Stomach (tissue), 9 donors: ENCODE results near the gene CPS1. TPM values are rescaled to one million over a fixed set of nuclear protein-coding genes. Genes with fewer than 3 reads are reported as not detected.

ENCODE experiments used
- DNase-seq, 2 donors: peaks; one replicate each; pipeline versions ENCODE4 v3.0.0 to v3.0.0-alpha.2; 2013 to 2019
- H3K27ac ChIP-seq, 5 donors: fragments of 200-600 bp in 4 of 5; sonication (generic) in 4 of 5; one replicate each; pipeline ENCODE4 v1.5.1; 2013 to 2019; ENCODE audit warnings: mild to moderate bottlenecking in 1 of 5, moderate library complexity in 1 of 5
- H3K27me3 ChIP-seq, 3 donors: fragments of 200-600 bp; sonication (generic); one replicate each; pipeline ENCODE4 v1.5.1; 2017 to 2019; ENCODE audit warnings: mixed run types in 1 of 3
- H3K36me3 ChIP-seq, 4 donors: fragments of 200-600 bp; sonication (generic); 1 replicate in 3 of 4; 2 replicates in 1 of 4; pipeline ENCODE4 v1.5.1; 2016 to 2019
- H3K4me1 ChIP-seq, 4 donors: fragments of 200-600 bp; sonication (generic); one replicate each; pipeline ENCODE4 v1.5.1; 2016 to 2019
- H3K4me3 ChIP-seq, 4 donors: fragments of 200-600 bp; sonication (generic) in 3 of 4; one replicate each; pipeline ENCODE4 v1.5.1; 2016 to 2019; ENCODE audit warnings: mild to moderate bottlenecking in 1 of 4
- H3K9me3 ChIP-seq, 4 donors: fragments of 200-600 bp; sonication (generic); one replicate each; pipeline ENCODE4 v1.5.1; 2016 to 2019
- EP300 ChIP-seq: sonication (generic); formaldehyde crosslinking; IDR thresholded peaks from one replicate; pipeline ENCODE4 v1.6.1; 2017; ENCODE audit warnings: antibody characterized with exemption
- POLR2A ChIP-seq, 4 donors: fragments of 450-650 bp; IDR thresholded peaks; one replicate each; pipeline ENCODE4 v1.6.1; 2016; ENCODE audit warnings: antibody characterized with exemption in 4 of 4, control low read depth in 2 of 4, mild to moderate bottlenecking in 1 of 4, moderate library complexity in 1 of 4
- POLR2AphosphoS5 ChIP-seq, 3 donors: sonication (generic); formaldehyde crosslinking; IDR thresholded peaks; one replicate each; pipeline ENCODE4 v1.6.1; 2016; ENCODE audit warnings: antibody characterized with exemption in 3 of 3
- WGBS, 5 donors: extraction: QIAGEN DNeasy Blood & Tissue Kit in 3 of 5; methylation state at CpG; one replicate each; pipeline versions ENCODE4 v1.1.5 to v1.1.7; 2013 to 2018; 5-methylcytosine and 5-hydroxymethylcytosine counted together
- intact Hi-C: fragments of 100-400 bp; cut with DNase I; formaldehyde crosslinking; loops from one replicate; pipeline ENCODE4 v1.15.1; 2023; ENCODE audit warnings: low total_unique reads
- polyA plus RNA-seq, 3 donors: library from polyadenylated mRNA; stranded (reverse); fragments of 200-250 nt; gene quantifications; one replicate each; pipeline ENCODE4 v1.2.3, GENCODE V29; 2013
- total RNA-seq, 5 donors: library from RNA; depleted of rRNA; stranded (reverse); fragments of >200 nt; gene quantifications; one replicate each; pipeline versions ENCODE4 v1.1.0 to v1.2.3, GENCODE V29; 2014 to 2016
- TF ChIP-seq, protein P1 (sequence below), 7 experiments: fragments of 450-650 bp in 4 of 7; fragments of 200-600 bp in 3 of 7; sonication (generic) in 3 of 7; IDR thresholded peaks; one replicate each; pipeline ENCODE4 v1.5.1; 2016 to 2019; ENCODE audit warnings: antibody characterized with exemption in 7 of 7, control low read depth in 2 of 7, mild to moderate bottlenecking in 1 of 7
- donor health status: healthy with polysubstance abuse.
- donor health status: Bipolar disorder and iron deficiency.
- donor health status: healthy.

Gene CPS1
- total and polyA plus RNA-seq, 8 donors, result under 0.01 to 14.9 (median 0.51) TPM

- Histone ChIP-seq H3K27ac (no peak overlapping the region), H3K4me1 (peaks cover 0 to 11% (median 0%) of the 10 kb centered on the region in 4 donors), H3K27me3 (no peaks in the 10 kb centered on the region), H3K9me3 (no peaks in the 10 kb centered on the region), H3K4me3 (no peak overlapping the region), H3K36me3 (no peaks in the 10 kb centered on the region)
- TF ChIP-seq, protein P1, sequence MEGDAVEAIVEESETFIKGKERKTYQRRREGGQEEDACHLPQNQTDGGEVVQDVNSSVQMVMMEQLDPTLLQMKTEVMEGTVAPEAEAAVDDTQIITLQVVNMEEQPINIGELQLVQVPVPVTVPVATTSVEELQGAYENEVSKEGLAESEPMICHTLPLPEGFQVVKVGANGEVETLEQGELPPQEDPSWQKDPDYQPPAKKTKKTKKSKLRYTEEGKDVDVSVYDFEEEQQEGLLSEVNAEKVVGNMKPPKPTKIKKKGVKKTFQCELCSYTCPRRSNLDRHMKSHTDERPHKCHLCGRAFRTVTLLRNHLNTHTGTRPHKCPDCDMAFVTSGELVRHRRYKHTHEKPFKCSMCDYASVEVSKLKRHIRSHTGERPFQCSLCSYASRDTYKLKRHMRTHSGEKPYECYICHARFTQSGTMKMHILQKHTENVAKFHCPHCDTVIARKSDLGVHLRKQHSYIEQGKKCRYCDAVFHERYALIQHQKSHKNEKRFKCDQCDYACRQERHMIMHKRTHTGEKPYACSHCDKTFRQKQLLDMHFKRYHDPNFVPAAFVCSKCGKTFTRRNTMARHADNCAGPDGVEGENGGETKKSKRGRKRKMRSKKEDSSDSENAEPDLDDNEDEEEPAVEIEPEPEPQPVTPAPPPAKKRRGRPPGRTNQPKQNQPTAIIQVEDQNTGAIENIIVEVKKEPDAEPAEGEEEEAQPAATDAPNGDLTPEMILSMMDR (IDR thresholded peaks at IDR 0.05), result no peak
- TF ChIP-seq POLR2AphosphoS5 (IDR thresholded peaks at IDR 0.05) (no peak), POLR2A (IDR thresholded peaks at IDR 0.05) (no peak), EP300 (no peak)
- DNase-seq, result no peak
- intact Hi-C loops, result no loop called here
- WGBS, 5 donors, result 32 to 65% (median 54%) methylated on average over 1 of the region's 1 CpG
Observed at GRCh38 chr2:210553373-210553772, 3.0 kb upstream of the CPS1 start.

GRCh38 chr2:210555555-210555954 is 844 bp upstream of the CPS1 start:
- H3K4me1 ChIP-seq, result peaks cover 0 to 11% (median 0%) of the 10 kb centered on the region in 4 donors
- H3K4me3 ChIP-seq, result no peak overlapping the region
- no peaks in the 10 kb centered on the region for H3K27me3 ChIP-seq
- intact Hi-C loops, result no loop called here
- TF ChIP-seq, protein P1 (IDR thresholded peaks at IDR 0.05), result no peak
- no peak for TF ChIP-seq EP300
- TF ChIP-seq POLR2A (IDR thresholded peaks at IDR 0.05), result no peak
- TF ChIP-seq POLR2AphosphoS5 (IDR thresholded peaks at IDR 0.05), result no peak
- H3K27ac ChIP-seq, result no peak overlapping the region
- no peaks in the 10 kb centered on the region for H3K36me3 ChIP-seq
- DNase-seq, result no peak
- no peaks in the 10 kb centered on the region for H3K9me3 ChIP-seq

GRCh38 chr2:210557721-210558120 is 1.3 kb downstream of the CPS1 start:
- H3K9me3 ChIP-seq, result no peaks in the 10 kb centered on the region
- no peaks in the 10 kb centered on the region for H3K27me3 ChIP-seq
- no peak overlapping the region for H3K4me3 ChIP-seq
- peaks cover 0 to 11% (median 2%) of the 10 kb centered on the region in 4 donors for H3K4me1 ChIP-seq
- no peaks in the 10 kb centered on the region for H3K36me3 ChIP-seq
- intact Hi-C loops, result no loop called here
- no peak overlapping the region for H3K27ac ChIP-seq
- no peak for DNase-seq
- no peak for TF ChIP-seq POLR2A (IDR thresholded peaks at IDR 0.05)
- no peak for TF ChIP-seq POLR2AphosphoS5 (IDR thresholded peaks at IDR 0.05)
- TF ChIP-seq, protein P1 (IDR thresholded peaks at IDR 0.05), result no peak
- no peak for TF ChIP-seq EP300

DNA sequence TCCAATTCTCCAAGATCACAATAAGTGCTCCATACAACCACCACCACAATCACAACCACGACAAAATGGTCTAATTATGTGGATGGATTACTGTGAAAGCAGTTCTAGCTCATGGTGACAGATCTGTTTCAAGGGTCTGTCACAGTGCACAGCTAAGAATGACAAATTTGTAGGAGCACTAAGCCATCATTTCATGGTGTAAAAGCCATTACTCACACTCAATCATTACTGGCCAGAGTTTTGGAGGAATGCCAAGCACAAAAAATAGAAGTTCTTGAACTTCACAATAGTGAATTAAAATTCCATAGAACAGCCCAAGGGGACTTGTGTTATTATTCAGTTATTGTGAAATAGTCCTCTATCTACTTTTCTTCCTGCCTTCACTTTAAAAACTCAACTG is 2.3 kb downstream of the CPS1 start:
- H3K4me3 ChIP-seq, result no peak overlapping the region
- peak in 1 of 2 donors; percentile 25 for DNase-seq
- H3K27ac ChIP-seq, result no peak overlapping the region
- no peaks in the 10 kb centered on the region for H3K9me3 ChIP-seq
- 34 to 63% (median 39%) methylated on average over 1 of the region's 1 CpG for WGBS, 5 donors
- peaks cover 0 to 5% (median under 1%) of the 10 kb centered on the region in 4 donors for H3K4me1 ChIP-seq
- no peaks in the 10 kb centered on the region for H3K36me3 ChIP-seq
- TF ChIP-seq POLR2A (IDR thresholded peaks at IDR 0.05) (no peak), EP300 (no peak), POLR2AphosphoS5 (IDR thresholded peaks at IDR 0.05) (no peak)
- TF ChIP-seq, protein P1 (IDR thresholded peaks at IDR 0.05), result no peak
- no peaks in the 10 kb centered on the region for H3K27me3 ChIP-seq
- intact Hi-C loops, result no loop called here
